Dendritic cell treated with granulocyte-macrophage colony-stimulating factor and Interleukin-4, amounts not matched to agents 40 ng/mL and 50 ng/mL, for 4 days (primary cell): ENCODE measurements around the gene RGL1.

Source experiments
- H3K27ac Mint-ChIP-seq: one replicate; pipeline ENCODE4 v1.8.0; 2022; ENCODE audit warnings: mild to moderate bottlenecking, mixed read lengths
- H3K27me3 Mint-ChIP-seq: one replicate; pipeline ENCODE4 v1.8.0; 2022; ENCODE audit warnings: mild to moderate bottlenecking, mixed read lengths
- H3K36me3 Mint-ChIP-seq: one replicate; pipeline ENCODE4 v1.8.0; 2022; ENCODE audit warnings: low read depth, mixed read lengths
- H3K4me1 Mint-ChIP-seq: one replicate; pipeline ENCODE4 v1.8.0; 2022; ENCODE audit warnings: low read depth, mixed read lengths
- H3K4me3 Mint-ChIP-seq: one replicate; pipeline ENCODE4 v1.8.0; 2022; ENCODE audit warnings: mild to moderate bottlenecking, moderate library complexity, mixed read lengths
- H3K9me3 Mint-ChIP-seq: one replicate; pipeline ENCODE4 v1.8.0; 2022; ENCODE audit warnings: mixed read lengths
- intact Hi-C: fragments of 100-400 bp; cut with micrococcal nuclease; formaldehyde crosslinking; loops from one replicate; pipeline ENCODE4 v1.15.0; 2022

Gene RGL1

GRCh38 chr1:183967914-183968313 lies 163.0 kb downstream of the RGL1 start:
- Mint-ChIP-seq H3K36me3 (no peaks in the 10 kb centered on the region), H3K4me1 (peaks cover 21% of the 10 kb centered on the region), H3K27me3 (no peaks in the 10 kb centered on the region), H3K9me3 (no peaks in the 10 kb centered on the region), H3K27ac (no peak overlapping the region), H3K4me3 (no peak overlapping the region)
- intact Hi-C loops: no loop called here

- no peaks in the 10 kb centered on the region for H3K27me3 Mint-ChIP-seq
- H3K27ac Mint-ChIP-seq: no peak overlapping the region
- H3K4me3 Mint-ChIP-seq: no peak overlapping the region
- H3K36me3 Mint-ChIP-seq: no peaks in the 10 kb centered on the region
- H3K4me1 Mint-ChIP-seq: peaks cover 21% of the 10 kb centered on the region
- intact Hi-C loops: no loop called here
- no peaks in the 10 kb centered on the region for H3K9me3 Mint-ChIP-seq
These were observed 163.5 kb downstream of the RGL1 start for GRCh38 chr1:183968386-183968785.

- no peaks in the 10 kb centered on the region for H3K36me3 Mint-ChIP-seq
- peaks cover 14% of the 10 kb centered on the region for H3K4me1 Mint-ChIP-seq
- no peak overlapping the region for H3K27ac Mint-ChIP-seq
- no peaks in the 10 kb centered on the region for H3K9me3 Mint-ChIP-seq
- H3K4me3 Mint-ChIP-seq: no peak overlapping the region
- H3K27me3 Mint-ChIP-seq: no peaks in the 10 kb centered on the region
- intact Hi-C loops: no loop called here
These were observed 165.8 kb downstream of the RGL1 start for GRCh38 chr1:183970516-183971300.

GRCh38 chr1:183975651-183976050 lies 170.7 kb downstream of the RGL1 start:
- H3K4me3 Mint-ChIP-seq: no peak overlapping the region
- H3K4me1 Mint-ChIP-seq: no peaks in the 10 kb centered on the region
- no peaks in the 10 kb centered on the region for H3K27me3 Mint-ChIP-seq
- no peaks in the 10 kb centered on the region for H3K36me3 Mint-ChIP-seq
- H3K27ac Mint-ChIP-seq: no peak overlapping the region
- intact Hi-C loops: no loop called here
- no peaks in the 10 kb centered on the region for H3K9me3 Mint-ChIP-seq

DNA sequence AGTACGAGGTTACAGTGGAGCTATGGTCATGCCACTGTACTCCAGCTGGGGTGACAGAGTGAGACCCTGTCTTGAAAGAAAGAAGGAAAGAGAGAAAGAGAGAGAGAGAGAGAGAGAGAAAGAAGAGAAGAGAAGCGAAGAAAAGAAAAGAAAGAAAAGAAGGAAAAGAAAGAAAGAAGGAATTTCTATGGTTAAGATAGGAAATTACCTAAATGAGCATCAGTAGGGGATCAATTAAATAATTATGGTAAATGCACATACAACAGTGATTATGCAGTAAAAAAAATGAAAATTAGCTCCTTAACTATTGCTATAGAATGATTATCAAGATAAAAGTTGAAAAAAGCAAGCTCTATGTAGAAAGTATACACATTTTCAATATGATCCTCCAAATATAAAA lies 172.8 kb downstream of the RGL1 start:
- H3K4me1 Mint-ChIP-seq: peaks cover 10% of the 10 kb centered on the region
- H3K9me3 Mint-ChIP-seq: no peaks in the 10 kb centered on the region
- no peaks in the 10 kb centered on the region for H3K27me3 Mint-ChIP-seq
- intact Hi-C loops: no loop called here
- H3K27ac Mint-ChIP-seq: no peak overlapping the region
- no peak overlapping the region for H3K4me3 Mint-ChIP-seq
- H3K36me3 Mint-ChIP-seq: no peaks in the 10 kb centered on the region
